Mucosa of descending colon (tissue), 3 donors: Measurements from ENCODE around the gene PHETA2. TPM values are rescaled to one million over a fixed set of nuclear protein-coding genes. Genes with fewer than 3 reads are reported as not detected.

Experiments
- ATAC-seq: fragments of 200-7000 bp; cut with Tn5 transposase; one replicate; pipeline ENCODE4 v1.9.1; 2020; ENCODE audit warnings: mild to moderate bottlenecking, moderate library complexity
- DNase-seq, 3 donors: peaks; one replicate each; pipeline ENCODE4 v3.0.0-alpha.2; 2020
- H3K36me3 ChIP-seq: fragments of 200-600 bp; one replicate; pipeline ENCODE4 v1.8.0; 2021; ENCODE audit warnings: low read depth, mild to moderate bottlenecking
- H3K4me1 ChIP-seq: fragments of 200-600 bp; one replicate; pipeline ENCODE4 v1.8.0; 2021; ENCODE audit warnings: low read depth, mild to moderate bottlenecking
- H3K4me3 ChIP-seq: fragments of 200-600 bp; one replicate; pipeline ENCODE4 v1.8.0; 2021; ENCODE audit warnings: mild to moderate bottlenecking
- H3K9me3 ChIP-seq: fragments of 200-600 bp; one replicate; pipeline ENCODE4 v1.8.0; 2021; ENCODE audit warnings: mild to moderate bottlenecking
- intact Hi-C, 2 donors: fragments of 100-400 bp; cut with DNase I in 1 of 2; cut with micrococcal nuclease in 1 of 2; formaldehyde crosslinking; loops; one replicate each; pipeline versions ENCODE4 v1.11.0 to v1.11.1; 2022; cut with DNase I, micrococcal nuclease
- long read RNA-seq, 2 donors: library from polyadenylated mRNA; unstranded; transcript quantifications; one replicate each; pipeline ENCODE4 v2.0.0, GENCODE V29; 2019 to 2021
- total RNA-seq, 3 donors: library from RNA; stranded (reverse); fragmentation: NEBNext Ultra II Directional in 2 of 3; extraction: Animal tissue kit (Norgen Biotek cat#: 25700) in 2 of 3; gene quantifications; one replicate each; pipeline versions ENCODE4 v1.2.1 to v1.2.4, GENCODE V29; 2021 to 2023
- TF ChIP-seq, protein P1 (sequence below): fragments of 200-600 bp; IDR thresholded peaks from one replicate; pipeline ENCODE4 v1.8.0; 2022; ENCODE audit warnings: antibody characterized with exemption, mild to moderate bottlenecking
- donor health status: DM: no; HTN: no; CAD: no; lungs with moderate emphysema.
- donor health status: DM: no; HTN: no; CAD: no.
- donor health status: DM: no; HTN: yes; CAD: no.

PHETA2 gene, protein sequence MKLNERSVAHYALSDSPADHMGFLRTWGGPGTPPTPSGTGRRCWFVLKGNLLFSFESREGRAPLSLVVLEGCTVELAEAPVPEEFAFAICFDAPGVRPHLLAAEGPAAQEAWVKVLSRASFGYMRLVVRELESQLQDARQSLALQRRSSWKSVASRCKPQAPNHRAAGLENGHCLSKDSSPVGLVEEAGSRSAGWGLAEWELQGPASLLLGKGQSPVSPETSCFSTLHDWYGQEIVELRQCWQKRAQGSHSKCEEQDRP
- 10 to 100 TPM; 13.0 to 15.7 (median 13.5) TPM for total RNA-seq
- long read RNA-seq, donor 1, transcript PHETA2-201 (3 exons, 2,335 nt) = major isoform, 38 of 46 reads
- long read RNA-seq, donor 1, partial matches to known transcripts = 4 of 46 reads
- long read RNA-seq, donor 1, other reads (novel, unspliced or antisense) = 4 of 46 reads
- long read RNA-seq, donor 2, transcript PHETA2-201 (3 exons, 2,335 nt) = major isoform, 8 of 9 reads
- long read RNA-seq, donor 2, partial matches to known transcripts = 0 of 9 reads
- long read RNA-seq, donor 2, other reads (novel, unspliced or antisense) = 1 of 9 reads

DNA sequence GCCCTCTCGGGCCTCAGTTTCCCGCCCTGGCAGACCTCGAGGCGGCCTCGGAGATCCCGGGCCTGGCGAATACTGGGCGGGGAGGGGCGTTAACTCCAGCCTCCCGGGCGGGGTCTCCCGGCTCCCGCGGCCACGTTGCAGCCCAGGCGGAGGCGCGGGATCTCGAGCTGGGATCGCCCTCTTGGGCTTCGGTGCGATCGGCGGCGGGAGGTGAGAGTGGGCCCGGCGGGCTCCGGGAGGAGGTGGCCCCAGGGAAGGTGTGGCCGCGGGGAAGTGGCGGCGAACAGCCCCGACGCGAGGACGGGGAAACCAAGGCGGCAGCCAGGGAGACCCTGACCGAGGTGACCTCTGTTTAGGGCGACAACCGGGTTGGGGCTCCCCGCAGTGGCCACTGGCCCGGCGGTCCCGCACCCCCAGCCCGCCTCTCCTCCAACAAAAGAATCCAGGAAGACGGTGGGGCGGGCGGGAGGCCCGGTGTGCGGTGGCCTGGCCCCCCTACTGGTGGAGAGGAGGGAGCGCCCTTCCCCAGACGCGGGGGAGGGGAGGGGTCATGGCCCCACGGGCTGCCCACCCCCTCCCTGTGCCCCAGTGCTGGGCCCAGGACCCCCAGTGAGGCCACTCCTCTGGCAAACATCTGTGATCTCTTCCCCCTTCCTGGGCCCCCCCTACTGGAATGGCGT lies at the start of gene PHETA2:
TSS of gene PHETA2 (plus strand) at position 117 of the 680 bp plus-strand sequence. CDS start 3,046 bp downstream, outside the sequence.
- TF ChIP-seq, protein P1, sequence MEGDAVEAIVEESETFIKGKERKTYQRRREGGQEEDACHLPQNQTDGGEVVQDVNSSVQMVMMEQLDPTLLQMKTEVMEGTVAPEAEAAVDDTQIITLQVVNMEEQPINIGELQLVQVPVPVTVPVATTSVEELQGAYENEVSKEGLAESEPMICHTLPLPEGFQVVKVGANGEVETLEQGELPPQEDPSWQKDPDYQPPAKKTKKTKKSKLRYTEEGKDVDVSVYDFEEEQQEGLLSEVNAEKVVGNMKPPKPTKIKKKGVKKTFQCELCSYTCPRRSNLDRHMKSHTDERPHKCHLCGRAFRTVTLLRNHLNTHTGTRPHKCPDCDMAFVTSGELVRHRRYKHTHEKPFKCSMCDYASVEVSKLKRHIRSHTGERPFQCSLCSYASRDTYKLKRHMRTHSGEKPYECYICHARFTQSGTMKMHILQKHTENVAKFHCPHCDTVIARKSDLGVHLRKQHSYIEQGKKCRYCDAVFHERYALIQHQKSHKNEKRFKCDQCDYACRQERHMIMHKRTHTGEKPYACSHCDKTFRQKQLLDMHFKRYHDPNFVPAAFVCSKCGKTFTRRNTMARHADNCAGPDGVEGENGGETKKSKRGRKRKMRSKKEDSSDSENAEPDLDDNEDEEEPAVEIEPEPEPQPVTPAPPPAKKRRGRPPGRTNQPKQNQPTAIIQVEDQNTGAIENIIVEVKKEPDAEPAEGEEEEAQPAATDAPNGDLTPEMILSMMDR = peak; percentile 26
- Histone ChIP-seq H3K9me3 (no peaks in the 10 kb centered on the region), H3K4me3 (peak within 1 kb of the TSS; percentile 41), H3K36me3 (peaks cover 3% of the 10 kb centered on the region), H3K4me1 (peaks cover 35% of the 10 kb centered on the region)
- DNase-seq (peak; percentile 67 to 78 (median 73)), ATAC-seq (peak; percentile 14)
- intact Hi-C loops = no loop called here

DNA sequence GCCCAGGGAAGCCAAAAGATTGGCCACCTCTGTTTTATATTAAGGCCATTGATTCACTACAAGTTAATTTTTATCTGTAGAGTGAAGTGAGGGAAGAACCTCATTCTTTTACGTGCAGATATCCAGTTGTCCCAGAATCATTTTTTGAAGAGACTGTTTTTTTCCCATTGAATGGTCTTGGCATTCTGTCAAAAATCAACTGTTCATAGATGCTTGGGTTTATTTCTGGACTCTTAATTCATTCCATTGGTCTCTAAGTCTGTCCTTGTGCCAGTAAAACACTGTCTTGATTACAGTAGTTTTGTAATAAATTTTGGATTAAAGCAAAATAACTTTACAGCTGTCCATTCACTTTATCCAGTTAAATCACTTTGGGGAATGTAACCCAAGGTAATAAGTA lies 48.6 kb upstream of the PHETA2 start:
- ATAC-seq = no peak

DNA sequence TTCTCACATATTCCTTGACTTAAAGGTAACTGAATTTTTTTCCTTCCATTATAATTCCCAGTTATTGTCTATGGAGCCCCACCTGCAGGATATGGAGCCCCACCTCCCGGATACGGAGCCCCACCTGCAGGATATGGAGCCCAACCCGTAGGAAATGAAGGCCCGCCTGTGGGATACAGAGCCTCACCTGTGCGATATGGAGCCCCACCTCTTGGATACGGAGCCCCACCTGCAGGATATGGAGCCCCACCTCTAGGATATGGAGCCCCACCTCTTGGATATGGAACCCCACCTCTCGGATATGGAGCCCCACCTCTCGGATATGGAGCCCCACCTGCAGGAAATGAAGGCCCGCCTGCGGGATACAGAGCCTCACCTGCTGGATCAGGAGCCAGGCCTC lies 47.3 kb upstream of the PHETA2 start:
- intact Hi-C loops = no loop called here
- no peak overlapping the region for H3K4me3 ChIP-seq
- TF ChIP-seq, protein P1 = no peak
- peaks cover 4% of the 10 kb centered on the region for H3K4me1 ChIP-seq
- H3K9me3 ChIP-seq = no peaks in the 10 kb centered on the region
- no peaks in the 10 kb centered on the region for H3K36me3 ChIP-seq
- no peak for ATAC-seq
- DNase-seq = no peak

More for the DNA sequence above, 48.6 kb upstream of the PHETA2 start:
- H3K4me1 ChIP-seq = peaks cover 4% of the 10 kb centered on the region
- intact Hi-C loops = no loop called here
- no peak for DNase-seq
- no peaks in the 10 kb centered on the region for H3K36me3 ChIP-seq
- TF ChIP-seq, protein P1 = no peak
- H3K4me3 ChIP-seq = no peak overlapping the region
- no peaks in the 10 kb centered on the region for H3K9me3 ChIP-seq

DNA sequence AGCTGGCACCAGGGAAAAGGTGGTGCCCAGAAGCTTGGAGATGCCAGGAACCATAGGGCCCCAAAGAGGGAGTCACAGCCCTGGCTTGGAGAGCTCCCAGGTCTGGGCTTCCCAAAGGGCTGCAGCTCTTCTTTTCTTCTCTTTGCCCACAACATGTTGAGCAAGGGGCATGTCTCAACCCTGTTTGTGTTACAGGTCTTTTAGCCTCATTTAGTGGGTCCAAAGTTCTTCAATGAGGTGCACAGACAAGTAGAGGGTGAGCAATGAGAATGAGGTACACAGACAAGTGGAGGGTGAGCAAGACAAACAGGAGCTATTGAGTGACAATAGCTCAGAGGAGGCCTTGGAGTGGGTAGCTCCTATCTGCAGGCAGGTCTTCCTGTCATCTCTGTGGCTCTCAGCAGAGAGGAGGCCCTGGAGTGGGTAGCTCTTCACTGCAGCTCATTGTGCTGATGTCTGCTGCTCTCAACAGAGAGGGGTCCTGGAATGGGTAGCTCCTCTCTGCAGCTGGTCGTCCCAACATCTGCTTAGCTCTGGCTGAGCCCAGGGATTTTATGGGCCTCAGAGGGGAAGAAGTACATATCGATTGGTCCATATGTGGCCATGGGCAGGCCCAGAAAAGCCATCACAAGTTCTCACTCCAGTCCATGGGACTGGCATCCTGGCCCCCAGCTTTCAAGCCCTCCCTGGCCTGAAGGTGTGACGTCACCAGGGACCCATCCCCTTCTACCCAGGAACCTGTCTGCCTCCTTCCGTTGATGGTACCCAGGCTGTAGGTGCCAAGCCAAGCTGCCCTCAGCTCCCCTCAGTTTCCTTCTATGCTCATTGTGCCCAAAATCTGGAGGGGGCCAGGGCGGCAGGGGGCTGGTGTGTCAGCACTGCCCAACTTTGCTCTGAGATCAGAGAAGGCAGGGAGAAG lies 40.5 kb upstream of the PHETA2 start:
- DNase-seq = no peak
- H3K9me3 ChIP-seq = peaks cover 3% of the 10 kb centered on the region
- no peaks in the 10 kb centered on the region for H3K4me1 ChIP-seq
- no peaks in the 10 kb centered on the region for H3K36me3 ChIP-seq
- intact Hi-C loops = no loop called here
- TF ChIP-seq, protein P1 = no peak
- no peak overlapping the region for H3K4me3 ChIP-seq
- no peak for ATAC-seq

DNA sequence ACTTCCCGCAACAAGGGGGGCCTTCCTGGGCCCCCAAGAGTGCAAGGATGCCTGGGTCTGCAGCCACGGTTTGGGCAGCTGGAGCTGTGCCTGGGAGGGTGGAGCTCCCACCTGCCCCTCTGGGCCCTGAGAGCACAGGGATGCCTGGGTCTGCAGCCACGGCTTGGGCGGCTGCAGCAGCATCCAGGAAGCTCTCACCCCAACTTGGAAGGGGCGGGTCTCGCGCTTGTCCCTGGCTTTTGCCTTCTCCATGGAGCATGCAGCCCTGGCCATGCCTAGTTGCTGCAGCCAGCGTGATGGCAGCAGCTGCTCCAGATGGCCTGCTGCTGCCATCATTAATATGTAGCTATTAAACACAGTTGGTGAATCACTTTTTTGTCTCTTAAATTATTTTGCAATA lies 38.8 kb upstream of the PHETA2 start:
- intact Hi-C loops = no loop called here
- TF ChIP-seq, protein P1 = no peak
- H3K4me1 ChIP-seq = no peaks in the 10 kb centered on the region
- H3K9me3 ChIP-seq = peaks cover 3% of the 10 kb centered on the region
- H3K36me3 ChIP-seq = no peaks in the 10 kb centered on the region
- no peak for DNase-seq
- ATAC-seq = no peak
- no peak overlapping the region for H3K4me3 ChIP-seq
